ENCODE measurements around the gene OARD1. TPM values are rescaled to one million over a fixed set of nuclear protein-coding genes. Genes with fewer than 3 reads are reported as not detected.
A peak's percentile ranks its signal among the peaks of the same experiment; 100 is the strongest.

Gene OARD1
- total RNA-seq, 2 donors from 2014 or later: 22.9 to 27.2 TPM

DNA sequence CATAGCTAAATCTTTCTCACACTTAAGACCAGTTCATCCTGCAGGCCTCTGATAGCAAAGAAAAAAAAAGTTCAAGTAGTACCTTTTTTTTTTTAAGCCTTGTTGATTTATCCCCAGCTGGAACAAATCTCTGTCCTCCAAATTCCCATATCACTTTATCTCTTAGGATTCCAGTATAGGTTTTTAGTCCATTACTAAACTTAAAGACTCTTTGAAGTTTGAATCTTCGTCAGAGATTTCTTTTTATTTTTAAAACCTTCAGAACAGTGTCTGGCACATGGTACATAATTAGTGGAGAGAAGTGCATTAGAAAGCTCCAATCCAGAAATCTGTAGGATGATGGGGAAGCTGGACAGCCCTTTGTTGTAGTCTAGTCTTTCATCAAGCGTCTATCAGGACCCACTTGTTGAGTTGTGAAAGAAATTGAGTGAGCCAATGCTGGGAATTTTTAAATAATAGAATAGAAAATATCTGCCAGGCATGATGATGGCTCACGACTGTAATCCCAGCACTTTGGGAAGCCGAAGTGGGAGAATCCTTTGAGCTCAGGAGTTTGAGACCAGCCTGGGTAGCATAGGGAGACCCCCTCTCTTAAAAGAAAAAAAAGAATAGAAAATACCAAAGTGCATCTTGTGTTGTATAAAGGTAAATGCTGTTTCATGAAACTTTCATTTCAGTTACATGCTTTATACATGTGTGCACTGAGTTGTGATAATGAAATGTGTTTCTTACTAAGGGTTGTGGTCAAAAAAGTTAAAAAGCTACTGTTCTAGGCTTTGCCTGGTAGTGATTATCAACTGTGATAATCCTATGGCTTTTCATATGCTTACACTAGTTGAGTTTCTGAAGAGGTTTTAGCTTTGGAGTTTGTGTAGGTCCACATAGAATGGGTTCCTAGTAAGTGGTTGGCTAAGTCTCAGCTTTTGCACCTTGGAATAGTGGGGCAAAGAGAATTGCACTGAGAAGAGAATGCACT is 3.8 kb upstream of the OARD1 start:
- no peak for DNase-seq (ENCODE audit: low spot score)
- Histone ChIP-seq H3K4me3 (no peak overlapping the region), H3K36me3 (no peaks in the 10 kb centered on the region), H3K4me1 (replicated peaks) (peaks cover 10% of the 10 kb centered on the region), H3K9me3 (no peaks in the 10 kb centered on the region), H3K27ac (peak overlapping the region; percentile 98 to 100), H3K27me3 (replicated peaks; ENCODE audit: insufficient read depth) (no peaks in the 10 kb centered on the region)
- 68% methylated on average over 4 of the region's 4 CpGs for WGBS
- intact Hi-C loops (cut with DNase I): no loop called here
- TF ChIP-seq, protein P1, sequence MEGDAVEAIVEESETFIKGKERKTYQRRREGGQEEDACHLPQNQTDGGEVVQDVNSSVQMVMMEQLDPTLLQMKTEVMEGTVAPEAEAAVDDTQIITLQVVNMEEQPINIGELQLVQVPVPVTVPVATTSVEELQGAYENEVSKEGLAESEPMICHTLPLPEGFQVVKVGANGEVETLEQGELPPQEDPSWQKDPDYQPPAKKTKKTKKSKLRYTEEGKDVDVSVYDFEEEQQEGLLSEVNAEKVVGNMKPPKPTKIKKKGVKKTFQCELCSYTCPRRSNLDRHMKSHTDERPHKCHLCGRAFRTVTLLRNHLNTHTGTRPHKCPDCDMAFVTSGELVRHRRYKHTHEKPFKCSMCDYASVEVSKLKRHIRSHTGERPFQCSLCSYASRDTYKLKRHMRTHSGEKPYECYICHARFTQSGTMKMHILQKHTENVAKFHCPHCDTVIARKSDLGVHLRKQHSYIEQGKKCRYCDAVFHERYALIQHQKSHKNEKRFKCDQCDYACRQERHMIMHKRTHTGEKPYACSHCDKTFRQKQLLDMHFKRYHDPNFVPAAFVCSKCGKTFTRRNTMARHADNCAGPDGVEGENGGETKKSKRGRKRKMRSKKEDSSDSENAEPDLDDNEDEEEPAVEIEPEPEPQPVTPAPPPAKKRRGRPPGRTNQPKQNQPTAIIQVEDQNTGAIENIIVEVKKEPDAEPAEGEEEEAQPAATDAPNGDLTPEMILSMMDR (IDR thresholded peaks at IDR 0.05): no peak
- TF ChIP-seq POLR2A (IDR thresholded peaks at IDR 0.05) (no peak), POLR2AphosphoS5 (IDR thresholded peaks at IDR 0.05) (no peak)

DNA sequence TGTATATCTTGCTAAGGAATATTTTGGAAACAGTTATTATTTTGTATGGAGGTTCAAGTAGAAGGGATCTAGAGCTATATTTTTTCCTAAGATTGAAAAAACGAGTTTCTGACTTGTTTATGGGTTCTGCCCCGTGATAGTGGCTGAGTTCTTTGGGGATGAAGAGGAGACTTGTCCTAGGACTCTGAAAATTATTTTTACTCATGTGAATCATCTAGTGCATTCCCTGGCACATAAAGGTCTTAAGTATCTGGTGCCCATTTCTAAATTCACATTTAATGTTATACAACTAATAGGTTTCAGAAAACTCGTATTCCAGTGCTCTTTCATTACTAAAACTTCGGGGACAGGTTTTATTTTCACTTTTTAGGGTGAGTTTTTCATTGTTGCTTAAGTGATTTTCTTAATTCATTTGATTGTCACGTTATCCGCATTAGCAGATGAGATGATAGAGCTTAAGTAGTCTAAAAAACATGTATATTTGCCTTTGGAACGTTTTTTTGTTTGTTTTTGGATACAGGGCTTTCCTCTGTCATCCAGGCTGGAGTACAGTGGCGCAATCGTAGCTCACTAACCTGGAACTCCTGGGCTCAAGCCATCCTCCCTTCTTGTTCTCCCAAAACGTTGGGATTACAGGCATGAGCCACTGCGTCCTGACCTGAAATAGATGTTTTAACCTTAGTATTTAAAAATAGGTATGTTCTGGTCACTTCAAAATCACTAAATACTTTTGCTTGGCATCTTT is 2.7 kb upstream of the OARD1 start:
- Histone ChIP-seq H3K36me3 (no peaks in the 10 kb centered on the region), H3K27ac (peak overlapping the region; percentile 98 to 100), H3K9me3 (no peaks in the 10 kb centered on the region), H3K4me3 (peak overlapping the region; percentile 1 to 64), H3K27me3 (replicated peaks; ENCODE audit: insufficient read depth) (no peaks in the 10 kb centered on the region), H3K4me1 (replicated peaks) (peaks cover 10% of the 10 kb centered on the region)
- peak; percentile 15 for DNase-seq (ENCODE audit: low spot score)
- intact Hi-C loops (cut with DNase I): no loop called here
- TF ChIP-seq, protein P1 (IDR thresholded peaks at IDR 0.05): no peak
- TF ChIP-seq POLR2AphosphoS5 (IDR thresholded peaks at IDR 0.05) (no peak), POLR2A (IDR thresholded peaks at IDR 0.05) (no peak)
- WGBS: 27% methylated on average over 11 of the region's 11 CpGs

DNA sequence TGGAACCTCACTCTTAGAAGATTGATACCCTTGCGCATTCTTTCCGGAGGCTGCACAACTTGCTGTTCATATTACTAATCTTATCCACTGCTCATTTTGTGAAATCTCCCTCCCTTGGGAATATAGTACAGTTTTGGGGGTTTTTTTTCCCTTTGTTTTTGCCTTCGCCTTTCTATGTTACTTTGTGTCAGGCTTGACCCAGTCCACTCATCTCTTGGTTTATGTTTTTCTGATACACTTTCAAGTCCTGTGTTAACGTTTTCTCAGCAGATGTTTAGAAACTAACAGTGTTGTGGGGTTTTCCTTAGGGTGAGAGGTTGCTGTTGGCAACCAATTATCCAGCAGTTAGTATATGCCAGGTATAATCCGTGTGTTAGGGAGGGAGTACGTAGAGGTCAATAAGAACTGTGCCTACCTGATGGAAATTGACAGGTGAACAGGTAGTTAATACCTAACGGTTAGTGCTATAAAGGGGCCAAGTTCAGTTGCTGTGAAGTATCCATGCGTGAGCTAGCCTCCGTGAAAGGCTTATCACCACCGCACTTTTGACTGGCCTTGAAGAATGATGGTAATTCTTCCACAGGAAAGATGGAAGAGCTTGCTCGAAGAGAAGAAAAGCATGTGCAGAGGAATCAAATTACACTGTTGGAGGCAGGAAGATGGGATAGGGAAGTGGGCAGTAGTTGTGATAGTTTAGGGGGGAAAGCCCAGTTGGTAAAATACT is 2.0 kb upstream of the OARD1 start:
- H3K9me3 ChIP-seq: no peaks in the 10 kb centered on the region
- peak overlapping the region; percentile 98 to 100 for H3K27ac ChIP-seq
- DNase-seq (ENCODE audit: low spot score): no peak
- 4% methylated on average over 11 of the region's 11 CpGs for WGBS
- H3K4me1 ChIP-seq (replicated peaks): peaks cover 10% of the 10 kb centered on the region
- H3K27me3 ChIP-seq (replicated peaks; ENCODE audit: insufficient read depth): no peaks in the 10 kb centered on the region
- TF ChIP-seq POLR2A (IDR thresholded peaks at IDR 0.05): no peak
- TF ChIP-seq POLR2AphosphoS5 (IDR thresholded peaks at IDR 0.05): peak; percentile 4
- TF ChIP-seq, protein P1 (IDR thresholded peaks at IDR 0.05): no peak
- peak overlapping the region; percentile 64 to 91 for H3K4me3 ChIP-seq
- intact Hi-C loops (cut with DNase I): no loop called here
- H3K36me3 ChIP-seq: no peaks in the 10 kb centered on the region

DNA sequence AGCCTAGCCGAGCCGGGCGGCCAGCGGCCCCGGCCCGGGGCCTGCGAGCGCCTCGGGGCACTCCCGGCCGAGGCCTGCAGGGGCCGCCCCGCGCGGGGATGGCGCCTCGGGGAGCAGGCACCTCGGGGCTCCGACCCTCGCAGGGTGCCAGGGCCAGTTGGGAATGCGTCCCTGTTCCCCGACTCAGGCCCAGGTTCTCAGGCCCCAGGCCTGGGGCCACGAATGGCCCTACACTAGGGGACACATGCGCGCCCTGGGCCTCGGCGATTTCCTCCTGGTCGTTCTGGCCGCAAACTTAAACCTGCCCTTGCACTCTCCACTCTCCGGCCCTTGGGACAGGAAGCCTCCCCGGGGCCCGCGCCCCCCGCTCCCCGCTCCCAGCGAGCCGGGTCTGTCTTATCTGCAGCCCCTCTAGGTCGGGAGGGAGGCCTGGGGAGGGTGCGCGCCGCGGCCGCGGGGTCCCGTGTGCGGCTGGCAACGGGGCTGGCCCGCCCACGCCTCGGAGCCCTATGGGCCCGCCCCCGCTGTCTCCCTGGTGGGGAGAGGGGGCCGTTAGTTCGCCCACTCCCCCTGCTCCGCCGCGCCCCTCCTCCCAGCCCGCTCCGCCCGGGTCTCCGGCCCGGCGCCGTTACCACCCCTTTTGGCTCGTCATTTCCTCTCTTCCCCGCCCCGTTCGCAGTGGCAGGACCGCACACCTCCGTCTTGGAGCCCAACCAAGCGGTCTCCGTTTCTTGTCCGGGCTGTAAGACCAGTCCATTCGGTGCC is 1.2 kb upstream of the OARD1 start:
- no peaks in the 10 kb centered on the region for H3K27me3 ChIP-seq (replicated peaks; ENCODE audit: insufficient read depth)
- 0% methylated on average over 53 of the region's 74 CpGs for WGBS
- TF ChIP-seq POLR2AphosphoS5 (IDR thresholded peaks at IDR 0.05): peak; percentile 93
- TF ChIP-seq, protein P1 (IDR thresholded peaks at IDR 0.05): peak in 2 of 4 experiments; percentile 40 to 49
- TF ChIP-seq POLR2A (IDR thresholded peaks at IDR 0.05): peak; percentile 89

More for the DNA sequence above, 1.2 kb upstream of the OARD1 start:
- peak overlapping the region; percentile 98 to 100 for H3K27ac ChIP-seq
- DNase-seq (ENCODE audit: low spot score): peak; percentile 95
- H3K9me3 ChIP-seq: no peaks in the 10 kb centered on the region
- no peaks in the 10 kb centered on the region for H3K36me3 ChIP-seq
- intact Hi-C loops (cut with DNase I): no loop called here
- peaks cover 10% of the 10 kb centered on the region for H3K4me1 ChIP-seq (replicated peaks)
- peak overlapping the region; percentile 64 to 91 for H3K4me3 ChIP-seq
